ENCODE results near the gene SRGAP2C.
"Not testable (repeated sequence)": the region's sequence is repeated elsewhere in the genome, so short reads cannot be mapped to it uniquely, and the experiment has no call there.

- TF ChIP-seq, protein P1, sequence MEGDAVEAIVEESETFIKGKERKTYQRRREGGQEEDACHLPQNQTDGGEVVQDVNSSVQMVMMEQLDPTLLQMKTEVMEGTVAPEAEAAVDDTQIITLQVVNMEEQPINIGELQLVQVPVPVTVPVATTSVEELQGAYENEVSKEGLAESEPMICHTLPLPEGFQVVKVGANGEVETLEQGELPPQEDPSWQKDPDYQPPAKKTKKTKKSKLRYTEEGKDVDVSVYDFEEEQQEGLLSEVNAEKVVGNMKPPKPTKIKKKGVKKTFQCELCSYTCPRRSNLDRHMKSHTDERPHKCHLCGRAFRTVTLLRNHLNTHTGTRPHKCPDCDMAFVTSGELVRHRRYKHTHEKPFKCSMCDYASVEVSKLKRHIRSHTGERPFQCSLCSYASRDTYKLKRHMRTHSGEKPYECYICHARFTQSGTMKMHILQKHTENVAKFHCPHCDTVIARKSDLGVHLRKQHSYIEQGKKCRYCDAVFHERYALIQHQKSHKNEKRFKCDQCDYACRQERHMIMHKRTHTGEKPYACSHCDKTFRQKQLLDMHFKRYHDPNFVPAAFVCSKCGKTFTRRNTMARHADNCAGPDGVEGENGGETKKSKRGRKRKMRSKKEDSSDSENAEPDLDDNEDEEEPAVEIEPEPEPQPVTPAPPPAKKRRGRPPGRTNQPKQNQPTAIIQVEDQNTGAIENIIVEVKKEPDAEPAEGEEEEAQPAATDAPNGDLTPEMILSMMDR (IDR thresholded peaks at IDR 0.05 in 8 of 11, conservative IDR thresholded peaks at IDR 0.05 in 3 of 11), result not testable (repeated sequence)
- TF ChIP-seq POLR2A, POLR2AphosphoS5 (IDR thresholded peaks at IDR 0.05): not testable (repeated sequence)
Measured at GRCh38 chr1:121421490-121421889, 236.7 kb downstream of the SRGAP2C start.

All from spleen (tissue), 7 donors.